Body of pancreas (tissue), 4 donors: Measurements from ENCODE around the gene RASGRP1.

Experiments used
- CTCF ChIP-seq, 7 experiments: fragments of 450-650 bp in 4 of 7; fragments of 200-600 bp in 3 of 7; sonication (generic) in 3 of 7; IDR thresholded peaks; one replicate each; pipeline ENCODE4 v1.5.1; 2016 to 2019; ENCODE audit warnings: antibody characterized with exemption in 7 of 7
- POLR2A ChIP-seq, 3 donors: fragments of 450-650 bp; IDR thresholded peaks; one replicate each; pipeline ENCODE4 v1.6.1; 2016; ENCODE audit warnings: antibody characterized with exemption in 3 of 3, mild to moderate bottlenecking in 2 of 3

- no peak for TF ChIP-seq POLR2A (IDR thresholded peaks at IDR 0.05)
- TF ChIP-seq CTCF (IDR thresholded peaks at IDR 0.05) = no peak
Measured at GRCh38 chr15:38508647-38509046, 56.0 kb downstream of the RASGRP1 start.
